OCI-LY1 (cell line): ENCODE data around the gene BRME1.

ENCODE experiments used
- H2AFZ ChIP-seq: fragments of 200-600 bp; sonication (generic), shearing (Covaris generic); 2 replicates; pipeline ENCODE4 v1.6.0; 2014; ENCODE audit warnings: antibody characterized with exemption, mild to moderate bottlenecking, low read length
- H3F3A ChIP-seq: fragments of 200-600 bp; sonication (generic), shearing (Covaris generic); 2 replicates; pipeline ENCODE4 v1.6.0; 2014; ENCODE audit warnings: mild to moderate bottlenecking, antibody characterized with exemption, low read length, moderate library complexity; ENCODE audit not compliant: insufficient read depth
- H3K27ac ChIP-seq: fragments of 200-600 bp; sonication (generic); 2 replicates; pipeline ENCODE4 v1.5.1; 2014; ENCODE audit warnings: low read length, mixed run types, mild to moderate bottlenecking, low read depth; ENCODE audit not compliant: poor library complexity, severe bottlenecking
- H3K27me3 ChIP-seq: fragments of 200-600 bp; sonication (generic); 2 replicates; pipeline ENCODE4 v1.6.0; 2014; ENCODE audit warnings: antibody characterized with exemption, mild to moderate bottlenecking, low read length, moderate library complexity; ENCODE audit not compliant: insufficient read depth
- H3K36me3 ChIP-seq: fragments of 200-600 bp; sonication (generic); 2 replicates; pipeline ENCODE4 v1.6.1; 2014; ENCODE audit warnings: mild to moderate bottlenecking, antibody characterized with exemption, low read length, moderate library complexity, mixed read lengths; ENCODE audit not compliant: insufficient read depth
- H3K4me1 ChIP-seq: fragments of 200-600 bp; sonication (generic); 2 replicates; pipeline ENCODE4 v1.5.1; 2014; ENCODE audit warnings: mild to moderate bottlenecking, low read length, moderate library complexity; ENCODE audit not compliant: insufficient read depth, severe bottlenecking
- H3K4me2 ChIP-seq: fragments of 200-600 bp; sonication (generic), shearing (Covaris generic); 2 replicates; pipeline ENCODE4 v1.6.1; 2014; ENCODE audit warnings: low read length
- H3K4me3 ChIP-seq: fragments of 200-600 bp; sonication (generic); 2 replicates; pipeline ENCODE4 v1.5.1; 2014; ENCODE audit warnings: low read length, low read depth, mild to moderate bottlenecking, mixed read lengths; ENCODE audit not compliant: poor library complexity, severe bottlenecking
- H3K79me2 ChIP-seq: fragments of 200-600 bp; shearing (Covaris generic); 2 replicates; pipeline ENCODE4 v1.6.1; 2016; ENCODE audit warnings: mixed run types, low read length, mixed read lengths; ENCODE audit not compliant: insufficient read depth
- H3K9ac ChIP-seq: fragments of 200-600 bp; sonication (generic), shearing (Covaris generic); 2 replicates; pipeline ENCODE4 v1.6.1; 2014; ENCODE audit warnings: mild to moderate bottlenecking, low read length, mixed read lengths
- H3K9me2 ChIP-seq: fragments of 200-600 bp; sonication (generic), shearing (Covaris generic); 2 replicates; pipeline ENCODE4 v1.6.1; 2014; ENCODE audit warnings: low read depth, mild to moderate bottlenecking, low read length, mixed read lengths
- H3K9me3 ChIP-seq: fragments of 200-600 bp; shearing (Covaris generic); 2 replicates; pipeline ENCODE4 v1.6.1; 2014; ENCODE audit warnings: low read length, mixed read lengths
- H4K20me1 ChIP-seq: fragments of 200-600 bp; sonication (generic), shearing (Covaris generic); 2 replicates; pipeline ENCODE4 v1.6.0; 2016; ENCODE audit warnings: mild to moderate bottlenecking, low read length; ENCODE audit not compliant: insufficient read depth
- EZH2 ChIP-seq: fragments of 200-600 bp; sonication (generic), shearing (Covaris generic); IDR thresholded peaks from 2 replicates; pipeline ENCODE4 v1.8.0; 2017; ENCODE audit warnings: borderline replicate concordance, mixed run types, mild to moderate bottlenecking, antibody characterized with exemption, low read length, moderate library complexity, mixed read lengths
- TF ChIP-seq, protein P1 (sequence below): fragments of 200-600 bp; sonication (generic), shearing (Covaris generic); IDR thresholded peaks from 2 replicates; pipeline ENCODE4 v1.5.1; 2017; ENCODE audit warnings: mild to moderate bottlenecking, antibody characterized with exemption, low read length, moderate library complexity, mixed read lengths

The BRME1 gene

DNA sequence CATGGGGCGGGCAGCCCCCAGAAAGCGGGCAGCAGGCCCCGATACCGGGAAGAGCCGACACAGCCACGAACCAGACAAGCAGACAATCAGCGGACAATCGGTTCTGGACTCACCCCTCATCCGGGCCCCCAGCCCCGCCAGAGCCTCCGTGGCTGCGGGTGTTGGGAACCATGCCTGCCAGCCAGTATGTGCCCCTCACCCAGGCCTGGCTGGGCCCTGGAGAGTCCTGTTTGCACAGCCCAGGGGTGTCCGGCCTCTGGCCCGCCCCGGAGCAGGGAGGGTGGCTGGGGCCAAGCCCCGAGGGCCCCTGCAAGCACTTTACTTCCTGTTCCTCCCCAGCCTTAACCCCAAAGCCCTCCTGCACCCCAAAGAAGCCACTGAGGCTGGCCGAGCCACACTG lies 24.5 kb upstream of the BRME1 start:
- no peaks in the 10 kb centered on the region for H3K4me1 ChIP-seq
- no peak overlapping the region for H3K4me2 ChIP-seq
- no peaks in the 10 kb centered on the region for H3K9me2 ChIP-seq

DNA sequence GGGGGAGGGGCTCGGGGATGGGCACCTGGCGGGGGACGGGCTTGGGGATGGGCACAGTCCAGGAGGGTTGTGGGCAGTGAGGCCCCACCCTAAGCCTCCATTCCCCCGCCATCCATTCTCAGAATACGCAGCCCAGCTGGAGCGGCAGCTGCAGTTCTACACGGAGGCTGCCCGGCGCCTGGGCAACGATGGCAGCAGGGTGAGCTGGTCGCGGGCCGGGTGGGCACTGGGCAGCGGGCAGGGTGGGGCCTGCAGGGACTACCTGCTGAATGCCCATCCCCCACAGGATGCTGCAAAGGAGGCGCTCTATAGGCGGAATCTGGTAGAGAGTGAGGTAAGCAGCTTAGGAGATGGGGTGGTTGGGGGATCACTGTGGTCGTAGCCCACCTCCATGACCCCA lies 24.0 kb upstream of the BRME1 start:
- Histone ChIP-seq H3K4me2 (no peak overlapping the region), H3K9me2 (no peaks in the 10 kb centered on the region), H4K20me1 (no peaks in the 10 kb centered on the region), H3K4me1 (no peaks in the 10 kb centered on the region), H3K36me3 (peaks cover 36% of the 10 kb centered on the region), H3K27me3 (no peaks in the 10 kb centered on the region), H3F3A (no peaks in the 10 kb centered on the region), H3K9ac (no peak overlapping the region), H2AFZ (no peak overlapping the region), H3K4me3 (no peak overlapping the region), H3K79me2 (no peaks in the 10 kb centered on the region), H3K27ac (no peak overlapping the region), H3K9me3 (no peaks in the 10 kb centered on the region)
- no peak for TF ChIP-seq EZH2
- TF ChIP-seq, protein P1, sequence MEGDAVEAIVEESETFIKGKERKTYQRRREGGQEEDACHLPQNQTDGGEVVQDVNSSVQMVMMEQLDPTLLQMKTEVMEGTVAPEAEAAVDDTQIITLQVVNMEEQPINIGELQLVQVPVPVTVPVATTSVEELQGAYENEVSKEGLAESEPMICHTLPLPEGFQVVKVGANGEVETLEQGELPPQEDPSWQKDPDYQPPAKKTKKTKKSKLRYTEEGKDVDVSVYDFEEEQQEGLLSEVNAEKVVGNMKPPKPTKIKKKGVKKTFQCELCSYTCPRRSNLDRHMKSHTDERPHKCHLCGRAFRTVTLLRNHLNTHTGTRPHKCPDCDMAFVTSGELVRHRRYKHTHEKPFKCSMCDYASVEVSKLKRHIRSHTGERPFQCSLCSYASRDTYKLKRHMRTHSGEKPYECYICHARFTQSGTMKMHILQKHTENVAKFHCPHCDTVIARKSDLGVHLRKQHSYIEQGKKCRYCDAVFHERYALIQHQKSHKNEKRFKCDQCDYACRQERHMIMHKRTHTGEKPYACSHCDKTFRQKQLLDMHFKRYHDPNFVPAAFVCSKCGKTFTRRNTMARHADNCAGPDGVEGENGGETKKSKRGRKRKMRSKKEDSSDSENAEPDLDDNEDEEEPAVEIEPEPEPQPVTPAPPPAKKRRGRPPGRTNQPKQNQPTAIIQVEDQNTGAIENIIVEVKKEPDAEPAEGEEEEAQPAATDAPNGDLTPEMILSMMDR, result no peak

More for the DNA sequence above, 24.5 kb upstream of the BRME1 start:
- H3K9ac ChIP-seq, result no peak overlapping the region
- H3K9me3 ChIP-seq, result no peaks in the 10 kb centered on the region
- H3K27ac ChIP-seq, result no peak overlapping the region
- no peaks in the 10 kb centered on the region for H3K79me2 ChIP-seq
- no peaks in the 10 kb centered on the region for H3F3A ChIP-seq
- no peak overlapping the region for H2AFZ ChIP-seq
- no peak overlapping the region for H3K4me3 ChIP-seq
- TF ChIP-seq EZH2, result no peak
- TF ChIP-seq, protein P1, result no peak
- peaks cover 33% of the 10 kb centered on the region for H3K36me3 ChIP-seq
- H3K27me3 ChIP-seq, result no peaks in the 10 kb centered on the region
- no peaks in the 10 kb centered on the region for H4K20me1 ChIP-seq

DNA sequence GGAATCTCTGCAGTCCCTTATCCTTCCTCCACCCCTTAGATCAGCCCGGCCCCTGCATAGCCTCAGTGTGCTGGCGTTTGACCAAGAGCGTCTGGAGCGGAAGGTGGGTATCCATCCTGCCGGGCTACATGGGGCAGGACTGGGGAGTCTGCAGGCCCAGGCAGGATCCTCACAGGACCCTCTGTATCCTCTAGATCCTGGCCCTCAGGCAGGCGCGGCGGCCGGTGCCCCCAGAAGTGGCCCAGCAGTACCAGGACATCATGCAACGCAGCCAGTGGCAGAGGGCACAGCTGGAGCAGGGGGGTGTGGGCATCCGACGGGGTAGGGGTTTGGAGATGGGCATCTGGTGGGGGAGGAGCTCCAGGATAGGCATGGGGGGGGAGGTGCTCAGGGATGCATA lies 23.4 kb upstream of the BRME1 start:
- H3F3A ChIP-seq, result no peaks in the 10 kb centered on the region
- H3K36me3 ChIP-seq, result peaks cover 40% of the 10 kb centered on the region
- H3K4me3 ChIP-seq, result no peak overlapping the region
- H2AFZ ChIP-seq, result no peak overlapping the region
- no peaks in the 10 kb centered on the region for H3K9me3 ChIP-seq
- H3K79me2 ChIP-seq, result no peaks in the 10 kb centered on the region
- H4K20me1 ChIP-seq, result no peaks in the 10 kb centered on the region
- no peak for TF ChIP-seq EZH2
- TF ChIP-seq, protein P1, result no peak
- no peaks in the 10 kb centered on the region for H3K4me1 ChIP-seq
- no peaks in the 10 kb centered on the region for H3K9me2 ChIP-seq
- no peaks in the 10 kb centered on the region for H3K27me3 ChIP-seq
- no peak overlapping the region for H3K9ac ChIP-seq
- no peak overlapping the region for H3K4me2 ChIP-seq
- no peak overlapping the region for H3K27ac ChIP-seq
